Activated CD4-positive, alpha-beta T cell treated with anti-CD3 and anti-CD28 coated beads, Interleukin-2, amount 10 ng/mL, durations not matched to agents 24 days and 14 days (primary cell): ENCODE measurements around the gene BCKDHA. TPM values are rescaled to one million over a fixed set of nuclear protein-coding genes. Genes with fewer than 3 reads are reported as not detected.
A peak's percentile ranks its signal among the peaks of the same experiment; 100 is the strongest.
"Not testable (repeated sequence)": the region's sequence is repeated elsewhere in the genome, so short reads cannot be mapped to it uniquely, and the experiment has no call there.

ENCODE experiments used
- DNase-seq: peaks from one replicate; pipeline ENCODE4 v3.0.0; 2022
- H3K27ac Mint-ChIP-seq: one replicate; pipeline ENCODE4 v1.8.0; 2022; ENCODE audit warnings: mild to moderate bottlenecking, mixed read lengths
- H3K27me3 Mint-ChIP-seq: one replicate; pipeline ENCODE4 v1.8.0; 2022; ENCODE audit warnings: mixed read lengths
- H3K36me3 Mint-ChIP-seq: one replicate; pipeline ENCODE4 v1.8.0; 2022; ENCODE audit warnings: low read depth, mild to moderate bottlenecking, mixed read lengths
- H3K4me1 Mint-ChIP-seq: one replicate; pipeline ENCODE4 v1.8.0; 2021; ENCODE audit warnings: mixed read lengths
- H3K4me3 Mint-ChIP-seq: one replicate; pipeline ENCODE4 v1.8.0; 2022; ENCODE audit warnings: mild to moderate bottlenecking, moderate library complexity, mixed read lengths
- H3K9me3 Mint-ChIP-seq: one replicate; pipeline ENCODE4 v1.8.0; 2021; ENCODE audit warnings: mixed read lengths
- intact Hi-C: fragments of 100-400 bp; cut with micrococcal nuclease; formaldehyde crosslinking; loops from one replicate; pipeline ENCODE4 v1.15.1; 2023
- total RNA-seq: library from RNA; stranded (reverse); gene quantifications from 2 replicates; pipeline ENCODE4 v1.2.3, GENCODE V29; 2022

BCKDHA gene
- total RNA-seq, 1 donor from 2014 or later: 11.4 TPM

- H3K4me1 Mint-ChIP-seq: peaks cover 17% of the 10 kb centered on the region
- no peaks in the 10 kb centered on the region for H3K36me3 Mint-ChIP-seq
- DNase-seq: peak; percentile 54
- no peak overlapping the region for H3K27ac Mint-ChIP-seq
- H3K9me3 Mint-ChIP-seq: no peaks in the 10 kb centered on the region
- H3K4me3 Mint-ChIP-seq: no peak overlapping the region
- intact Hi-C loops: no loop called here
- H3K27me3 Mint-ChIP-seq: peaks cover 2% of the 10 kb centered on the region
Measured at GRCh38 chr19:41445575-41445974, 48.0 kb downstream of the BCKDHA start.

- intact Hi-C loops: loop anchor here (2.0 kb wide), 1 partner anchor 115 kb away; no protein-coding TSS in a partner anchor
Measured at GRCh38 chr19:41447732-41448332, 50.2 kb downstream of the BCKDHA start.

GRCh38 chr19:41449079-41449864 is 51.7 kb downstream of the BCKDHA start:
- intact Hi-C loops: loop anchor here (1.0 to 2.0 kb wide), 4 partner anchors 86 to 146 kb away; no protein-coding TSS in a partner anchor
- H3K27me3 Mint-ChIP-seq: peaks cover 2% of the 10 kb centered on the region
- H3K36me3 Mint-ChIP-seq: no peaks in the 10 kb centered on the region
- peak; percentile 92 for DNase-seq
- peak overlapping the region; percentile 60 for H3K27ac Mint-ChIP-seq
- H3K9me3 Mint-ChIP-seq: no peaks in the 10 kb centered on the region
- H3K4me1 Mint-ChIP-seq: peaks cover 23% of the 10 kb centered on the region
- H3K4me3 Mint-ChIP-seq: peak overlapping the region; percentile 85

More at GRCh38 chr19:41447732-41448332, 50.2 kb downstream of the BCKDHA start:
- peaks cover 18% of the 10 kb centered on the region for H3K4me1 Mint-ChIP-seq
- H3K36me3 Mint-ChIP-seq: no peaks in the 10 kb centered on the region
- no peak overlapping the region for H3K27ac Mint-ChIP-seq
- H3K9me3 Mint-ChIP-seq: no peaks in the 10 kb centered on the region
- peak; percentile 59 for DNase-seq
- peaks cover 2% of the 10 kb centered on the region for H3K27me3 Mint-ChIP-seq
- no peak overlapping the region for H3K4me3 Mint-ChIP-seq

GRCh38 chr19:41449865-41450178 is 52.2 kb downstream of the BCKDHA start:
- peaks cover 2% of the 10 kb centered on the region for H3K27me3 Mint-ChIP-seq
- H3K27ac Mint-ChIP-seq: no peak overlapping the region
- H3K4me3 Mint-ChIP-seq: peak overlapping the region; percentile 85
- no peaks in the 10 kb centered on the region for H3K36me3 Mint-ChIP-seq
- H3K4me1 Mint-ChIP-seq: peaks cover 25% of the 10 kb centered on the region
- DNase-seq: no peak
- no peaks in the 10 kb centered on the region for H3K9me3 Mint-ChIP-seq
- intact Hi-C loops: loop anchor here (1.0 to 2.0 kb wide), 4 partner anchors 85 to 145 kb away; no protein-coding TSS in a partner anchor

GRCh38 chr19:41452584-41453275 is 55.1 kb downstream of the BCKDHA start:
- H3K27ac Mint-ChIP-seq: no peak overlapping the region
- no peak for DNase-seq
- H3K27me3 Mint-ChIP-seq: no peaks in the 10 kb centered on the region
- H3K36me3 Mint-ChIP-seq: no peaks in the 10 kb centered on the region
- H3K4me3 Mint-ChIP-seq: no peak overlapping the region
- H3K9me3 Mint-ChIP-seq: no peaks in the 10 kb centered on the region
- intact Hi-C loops: no loop called here
- peaks cover 46% of the 10 kb centered on the region for H3K4me1 Mint-ChIP-seq

GRCh38 chr19:41455936-41456335 is 58.3 kb downstream of the BCKDHA start:
- H3K27ac Mint-ChIP-seq: no peak overlapping the region
- H3K27me3 Mint-ChIP-seq: no peaks in the 10 kb centered on the region
- H3K9me3 Mint-ChIP-seq: no peaks in the 10 kb centered on the region
- peaks cover 41% of the 10 kb centered on the region for H3K4me1 Mint-ChIP-seq
- H3K4me3 Mint-ChIP-seq: no peak overlapping the region
- no peaks in the 10 kb centered on the region for H3K36me3 Mint-ChIP-seq
- DNase-seq: no peak
- intact Hi-C loops: no loop called here

GRCh38 chr19:41456342-41456918 is 58.8 kb downstream of the BCKDHA start:
- peak overlapping the region; percentile 70 for H3K4me3 Mint-ChIP-seq
- H3K36me3 Mint-ChIP-seq: no peaks in the 10 kb centered on the region

GRCh38 chr19:41457241-41457640 is 59.6 kb downstream of the BCKDHA start:
- DNase-seq: peak; percentile 81
- Mint-ChIP-seq H3K27me3 (no peaks in the 10 kb centered on the region), H3K4me1 (peaks cover 41% of the 10 kb centered on the region), H3K27ac (peak overlapping the region; percentile 74), H3K36me3 (no peaks in the 10 kb centered on the region), H3K4me3 (peak overlapping the region; percentile 70), H3K9me3 (no peaks in the 10 kb centered on the region)
- intact Hi-C loops: no loop called here

More at GRCh38 chr19:41456342-41456918, 58.8 kb downstream of the BCKDHA start:
- Mint-ChIP-seq H3K27me3 (no peaks in the 10 kb centered on the region), H3K4me1 (peaks cover 41% of the 10 kb centered on the region), H3K9me3 (no peaks in the 10 kb centered on the region), H3K27ac (no peak overlapping the region)
- intact Hi-C loops: no loop called here
- no peak for DNase-seq

GRCh38 chr19:41462497-41462896 is 64.9 kb downstream of the BCKDHA start:
- DNase-seq: no peak
- peaks cover 10% of the 10 kb centered on the region for H3K27me3 Mint-ChIP-seq
- peaks cover 18% of the 10 kb centered on the region for H3K4me1 Mint-ChIP-seq
- no peak overlapping the region for H3K4me3 Mint-ChIP-seq
- intact Hi-C loops: no loop called here
- H3K27ac Mint-ChIP-seq: no peak overlapping the region
- H3K36me3 Mint-ChIP-seq: no peaks in the 10 kb centered on the region
- H3K9me3 Mint-ChIP-seq: no peaks in the 10 kb centered on the region

- H3K4me3 Mint-ChIP-seq: peak overlapping the region; percentile 54
- H3K36me3 Mint-ChIP-seq, H3K9me3 Mint-ChIP-seq, intact Hi-C loops: not testable (repeated sequence)
- H3K4me1 Mint-ChIP-seq: peaks cover 11% of the 10 kb centered on the region
- H3K27ac Mint-ChIP-seq: peak overlapping the region; percentile 31
- peaks cover 18% of the 10 kb centered on the region for H3K27me3 Mint-ChIP-seq
- DNase-seq: peak; percentile 75
Measured at GRCh38 chr19:41463257-41464256, 65.9 kb downstream of the BCKDHA start.
